HUDEP-2 (cell line): ENCODE data around the gene LYST.

Source experiments
- DNase-seq, 76 experiments: peaks; one replicate each; lab custom pipeline; 2025; ENCODE audit not compliant: unreplicated experiment in 76 of 76; lab: John Stamatoyannopoulos, UW

The LYST gene

GRCh38 chr1:235724730-235725129 lies 142.0 kb downstream of the LYST start:
- no peak for DNase-seq

- no peak for DNase-seq
Measured at GRCh38 chr1:235722858-235723257, 143.8 kb downstream of the LYST start.

GRCh38 chr1:235721982-235722381 lies 144.7 kb downstream of the LYST start:
- DNase-seq: no peak

- DNase-seq: no peak
Measured at GRCh38 chr1:235720544-235720943, 146.2 kb downstream of the LYST start.

GRCh38 chr1:235714205-235714897 lies 152.4 kb downstream of the LYST start:
- DNase-seq: no peak

- no peak for DNase-seq
Measured at GRCh38 chr1:235712812-235713211, 153.9 kb downstream of the LYST start.

GRCh38 chr1:235710687-235711086 lies 156.0 kb downstream of the LYST start:
- DNase-seq: no peak

GRCh38 chr1:235709018-235709417 lies 157.7 kb downstream of the LYST start:
- DNase-seq: no peak

- DNase-seq: no peak
Measured at GRCh38 chr1:235708390-235708962, 158.2 kb downstream of the LYST start.

GRCh38 chr1:235703506-235703905 lies 163.2 kb downstream of the LYST start:
- DNase-seq: no peak

- DNase-seq: no peak
Measured at GRCh38 chr1:235702412-235702811, 164.3 kb downstream of the LYST start.

- DNase-seq: no peak
Measured at GRCh38 chr1:235697508-235697907, 169.2 kb downstream of the LYST start.

- no peak for DNase-seq
Measured at GRCh38 chr1:235689356-235689755, 177.3 kb downstream of the LYST start.

GRCh38 chr1:235688096-235688495 lies 178.6 kb downstream of the LYST start:
- DNase-seq: no peak

GRCh38 chr1:235683653-235684052 lies 183.1 kb downstream of the LYST start:
- peak in 1 of 76 experiments; percentile 0 for DNase-seq

- no peak for DNase-seq
Measured at GRCh38 chr1:235682216-235682615, 184.5 kb downstream of the LYST start.

- DNase-seq: no peak
Measured at GRCh38 chr1:235679644-235680043, 187.1 kb downstream of the LYST start.

GRCh38 chr1:235679005-235679404 lies 187.7 kb downstream of the LYST start:
- no peak for DNase-seq

- no peak for DNase-seq
Measured at GRCh38 chr1:235675152-235675890, 191.4 kb downstream of the LYST start.

- no peak for DNase-seq
Measured at GRCh38 chr1:235673981-235674380, 192.7 kb downstream of the LYST start.

- no peak for DNase-seq
Measured at GRCh38 chr1:235671992-235672391, 194.7 kb downstream of the LYST start.
